ENCODE data around the gene UQCRC1.

GRCh38 chr3:48633256-48633655 lies 23.8 kb upstream of the UQCRC1 start:
- TF ChIP-seq POLR2A (IDR thresholded peaks at IDR 0.05) (no peak), CTCF (IDR thresholded peaks at IDR 0.05) (no peak)
